ENCODE measurements around the gene PTRH1. TPM values are rescaled to one million over a fixed set of nuclear protein-coding genes. Genes with fewer than 3 reads are reported as not detected.

PTRH1 gene
- total RNA-seq, 1 experiment from 2014 or later, result 16.9 TPM

- no peak for DNase-seq (ENCODE audit: low spot score)
- H3K36me3 Mint-ChIP-seq, result no peaks in the 10 kb centered on the region
- no peak for ATAC-seq
- TF ChIP-seq SP1 (CRISPR knock-in tag; conservative IDR thresholded peaks at IDR 0.05) (no peak), IRF2 (CRISPR knock-in tag; IDR thresholded peaks at IDR 0.05; ENCODE audit: borderline replicate concordance, low read depth) (no peak), CDX4 (CRISPR knock-in tag; IDR thresholded peaks at IDR 0.05; ENCODE audit: borderline replicate concordance) (no peak)
- H3K27me3 Mint-ChIP-seq (ENCODE audit: low read depth), result peaks cover 4% of the 10 kb centered on the region
- ChIA-PET CTCF (interaction anchor here (0.6 to 3.4 kb wide), 3 partner anchors 8 to 55 kb away, joined by 3 to 11 read pairs (median 4); partner anchors contain the start of gene TOR2A), POLR2A (interaction anchor here (0.5 kb wide), 1 partner anchor 130 kb away, joined by 3 read pairs; no protein-coding TSS in a partner anchor)
- no peak overlapping the region for H3K4me3 Mint-ChIP-seq
- H3K27ac Mint-ChIP-seq, result no peak overlapping the region
- H3K9me3 Mint-ChIP-seq, result no peaks in the 10 kb centered on the region
- 0 out of 2 replicates have a peak, but pooled peaks cover 3% of the 10 kb centered on the region for H3K4me1 Mint-ChIP-seq
Observed at GRCh38 chr9:127700140-127700539, 15.3 kb downstream of the PTRH1 start.

- Mint-ChIP-seq H3K4me3 (peak overlapping the region; percentile 74), H3K9me3 (no peaks in the 10 kb centered on the region), H3K27me3 (ENCODE audit: low read depth) (peaks cover 4% of the 10 kb centered on the region), H3K36me3 (no peaks in the 10 kb centered on the region), H3K27ac (peak overlapping the region; percentile 92), H3K4me1 (0 out of 2 replicates have a peak, but pooled peaks cover 3% of the 10 kb centered on the region)
- ChIA-PET CTCF (interaction anchor here (1.0 to 3.4 kb wide), 2 partner anchors 9 to 36 kb away, joined by 3 to 11 read pairs; partner anchors contain the start of gene TOR2A), POLR2A (no interaction called here)
- ATAC-seq (peak; percentile 99), DNase-seq (ENCODE audit: low spot score) (peak; percentile 95)
- no peak for TF ChIP-seq STAT6 (CRISPR knock-in tag; conservative IDR thresholded peaks at IDR 0.05; ENCODE audit: low read depth)
- TF ChIP-seq RELA (CRISPR knock-in tag; IDR thresholded peaks at IDR 0.05; ENCODE audit: borderline replicate concordance), result no peak
- no peak for TF ChIP-seq HMGA2 (CRISPR knock-in tag; IDR thresholded peaks at IDR 0.05)
- no peak for TF ChIP-seq ZNF512 (CRISPR knock-in tag; IDR thresholded peaks at IDR 0.05; ENCODE audit: borderline replicate concordance)
- TF ChIP-seq ZNF532 (CRISPR knock-in tag; IDR thresholded peaks at IDR 0.05; ENCODE audit: borderline replicate concordance), result no peak
- TF ChIP-seq SOX15 (CRISPR knock-in tag; IDR thresholded peaks at IDR 0.05), result no peak
- no peak for TF ChIP-seq ZNF416 (CRISPR knock-in tag; IDR thresholded peaks at IDR 0.05)
- no peak; the same call in 1 of the 2 replicates for TF ChIP-seq ZNF232 (CRISPR knock-in tag; IDR thresholded peaks at IDR 0.05)
- no peak for TF ChIP-seq SMAD4 (CRISPR knock-in tag; IDR thresholded peaks at IDR 0.05)
- TF ChIP-seq ELF4 (CRISPR knock-in tag; IDR thresholded peaks at IDR 0.05; ENCODE audit: low read depth), result no peak
- TF ChIP-seq EMX1 (CRISPR knock-in tag; IDR thresholded peaks at IDR 0.05), result no peak
- TF ChIP-seq ZNF281 (CRISPR knock-in tag; IDR thresholded peaks at IDR 0.05), result peak; percentile 70; the same call in 1 of the 2 replicates
- TF ChIP-seq ERG (CRISPR knock-in tag; IDR thresholded peaks at IDR 0.05), result no peak
- 0 out of 2 replicates have a peak, but pooled peaks have one; percentile 27 for TF ChIP-seq NR2C2 (CRISPR knock-in tag; IDR thresholded peaks at IDR 0.05)
- TF ChIP-seq SP1 (CRISPR knock-in tag; conservative IDR thresholded peaks at IDR 0.05), result peak; percentile 51; the same call in 1 of the 2 replicates
- TF ChIP-seq ZNF671 (CRISPR knock-in tag; IDR thresholded peaks at IDR 0.05), result no peak
- no peak for TF ChIP-seq CBFB (CRISPR knock-in tag; IDR thresholded peaks at IDR 0.05; ENCODE audit: low read depth)
- TF ChIP-seq OVOL2 (CRISPR knock-in tag; IDR thresholded peaks at IDR 0.05; ENCODE audit: borderline replicate concordance), result no peak
- no peak for TF ChIP-seq NFATC4 (CRISPR knock-in tag; IDR thresholded peaks at IDR 0.05)
Observed at GRCh38 chr9:127698985-127699670, 16.3 kb downstream of the PTRH1 start.

Measured in WTC11 (cell line).